Measurements from ENCODE around the gene C2CD4D. TPM values are rescaled to one million over a fixed set of nuclear protein-coding genes. Genes with fewer than 3 reads are reported as not detected.

C2CD4D gene
- total RNA-seq, 1 experiment from 2014 or later: 0.94 TPM

DNA sequence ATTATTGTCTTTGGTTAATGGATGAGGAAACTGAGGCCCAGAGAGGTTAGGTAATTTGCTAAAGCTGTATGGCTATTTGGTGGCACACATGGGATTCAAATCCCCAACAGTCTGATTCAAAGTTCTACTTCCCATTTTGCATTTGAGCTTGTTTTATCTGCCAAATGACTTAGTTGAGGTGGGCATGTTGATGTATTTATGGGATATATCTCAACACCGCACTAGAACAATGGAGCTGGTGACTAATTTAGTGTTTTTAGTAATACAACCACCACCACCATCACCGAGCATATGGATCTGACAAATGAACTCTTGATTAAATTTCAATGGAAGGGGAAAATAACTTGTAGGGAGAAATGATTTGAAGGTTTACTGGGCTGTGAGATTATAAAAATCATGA is 42.8 kb upstream of the C2CD4D start:
- DNase-seq (ENCODE audit: low spot score) (no peak), ATAC-seq (no peak)
- POLR2A ChIA-PET: no interaction called here
- no peak overlapping the region for H3K27ac Mint-ChIP-seq
- H3K4me1 Mint-ChIP-seq: no peaks in the 10 kb centered on the region
- H3K9me3 Mint-ChIP-seq: peaks cover 6% of the 10 kb centered on the region
- TF ChIP-seq, protein P1, sequence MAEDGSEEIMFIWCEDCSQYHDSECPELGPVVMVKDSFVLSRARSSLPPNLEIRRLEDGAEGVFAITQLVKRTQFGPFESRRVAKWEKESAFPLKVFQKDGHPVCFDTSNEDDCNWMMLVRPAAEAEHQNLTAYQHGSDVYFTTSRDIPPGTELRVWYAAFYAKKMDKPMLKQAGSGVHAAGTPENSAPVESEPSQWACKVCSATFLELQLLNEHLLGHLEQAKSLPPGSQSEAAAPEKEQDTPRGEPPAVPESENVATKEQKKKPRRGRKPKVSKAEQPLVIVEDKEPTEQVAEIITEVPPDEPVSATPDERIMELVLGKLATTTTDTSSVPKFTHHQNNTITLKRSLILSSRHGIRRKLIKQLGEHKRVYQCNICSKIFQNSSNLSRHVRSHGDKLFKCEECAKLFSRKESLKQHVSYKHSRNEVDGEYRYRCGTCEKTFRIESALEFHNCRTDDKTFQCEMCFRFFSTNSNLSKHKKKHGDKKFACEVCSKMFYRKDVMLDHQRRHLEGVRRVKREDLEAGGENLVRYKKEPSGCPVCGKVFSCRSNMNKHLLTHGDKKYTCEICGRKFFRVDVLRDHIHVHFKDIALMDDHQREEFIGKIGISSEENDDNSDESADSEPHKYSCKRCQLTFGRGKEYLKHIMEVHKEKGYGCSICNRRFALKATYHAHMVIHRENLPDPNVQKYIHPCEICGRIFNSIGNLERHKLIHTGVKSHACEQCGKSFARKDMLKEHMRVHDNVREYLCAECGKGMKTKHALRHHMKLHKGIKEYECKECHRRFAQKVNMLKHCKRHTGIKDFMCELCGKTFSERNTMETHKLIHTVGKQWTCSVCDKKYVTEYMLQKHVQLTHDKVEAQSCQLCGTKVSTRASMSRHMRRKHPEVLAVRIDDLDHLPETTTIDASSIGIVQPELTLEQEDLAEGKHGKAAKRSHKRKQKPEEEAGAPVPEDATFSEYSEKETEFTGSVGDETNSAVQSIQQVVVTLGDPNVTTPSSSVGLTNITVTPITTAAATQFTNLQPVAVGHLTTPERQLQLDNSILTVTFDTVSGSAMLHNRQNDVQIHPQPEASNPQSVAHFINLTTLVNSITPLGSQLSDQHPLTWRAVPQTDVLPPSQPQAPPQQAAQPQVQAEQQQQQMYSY (CRISPR knock-in tag; IDR thresholded peaks at IDR 0.05): no peak
- TF ChIP-seq ETV6 (CRISPR knock-in tag; IDR thresholded peaks at IDR 0.05) (no peak), ZNF416 (CRISPR knock-in tag; IDR thresholded peaks at IDR 0.05) (no peak)
- TF ChIP-seq, protein P2, sequence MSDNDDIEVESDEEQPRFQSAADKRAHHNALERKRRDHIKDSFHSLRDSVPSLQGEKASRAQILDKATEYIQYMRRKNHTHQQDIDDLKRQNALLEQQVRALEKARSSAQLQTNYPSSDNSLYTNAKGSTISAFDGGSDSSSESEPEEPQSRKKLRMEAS (CRISPR knock-in tag; IDR thresholded peaks at IDR 0.05): no peak
- TF ChIP-seq, protein P3, sequence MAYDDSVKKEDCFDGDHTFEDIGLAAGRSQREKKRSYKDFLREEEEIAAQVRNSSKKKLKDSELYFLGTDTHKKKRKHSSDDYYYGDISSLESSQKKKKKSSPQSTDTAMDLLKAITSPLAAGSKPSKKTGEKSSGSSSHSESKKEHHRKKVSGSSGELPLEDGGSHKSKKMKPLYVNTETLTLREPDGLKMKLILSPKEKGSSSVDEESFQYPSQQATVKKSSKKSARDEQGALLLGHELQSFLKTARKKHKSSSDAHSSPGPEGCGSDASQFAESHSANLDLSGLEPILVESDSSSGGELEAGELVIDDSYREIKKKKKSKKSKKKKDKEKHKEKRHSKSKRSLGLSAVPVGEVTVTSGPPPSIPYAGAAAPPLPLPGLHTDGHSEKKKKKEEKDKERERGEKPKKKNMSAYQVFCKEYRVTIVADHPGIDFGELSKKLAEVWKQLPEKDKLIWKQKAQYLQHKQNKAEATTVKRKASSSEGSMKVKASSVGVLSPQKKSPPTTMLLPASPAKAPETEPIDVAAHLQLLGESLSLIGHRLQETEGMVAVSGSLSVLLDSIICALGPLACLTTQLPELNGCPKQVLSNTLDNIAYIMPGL (CRISPR knock-in tag; IDR thresholded peaks at IDR 0.05): no peak
- H3K4me3 Mint-ChIP-seq: no peak overlapping the region
- CTCF ChIA-PET: interaction anchor here (0.6 to 1.6 kb wide), 5 partner anchors 29 to 130 kb away, joined by 3 to 10 read pairs (median 4); partner anchors contain the start of genes C2CD4D and THEM5
- H3K27me3 Mint-ChIP-seq (ENCODE audit: low read depth): no peaks in the 10 kb centered on the region; the same call in 1 of the 2 replicates
- peaks cover 15% of the 10 kb centered on the region for H3K36me3 Mint-ChIP-seq

DNA sequence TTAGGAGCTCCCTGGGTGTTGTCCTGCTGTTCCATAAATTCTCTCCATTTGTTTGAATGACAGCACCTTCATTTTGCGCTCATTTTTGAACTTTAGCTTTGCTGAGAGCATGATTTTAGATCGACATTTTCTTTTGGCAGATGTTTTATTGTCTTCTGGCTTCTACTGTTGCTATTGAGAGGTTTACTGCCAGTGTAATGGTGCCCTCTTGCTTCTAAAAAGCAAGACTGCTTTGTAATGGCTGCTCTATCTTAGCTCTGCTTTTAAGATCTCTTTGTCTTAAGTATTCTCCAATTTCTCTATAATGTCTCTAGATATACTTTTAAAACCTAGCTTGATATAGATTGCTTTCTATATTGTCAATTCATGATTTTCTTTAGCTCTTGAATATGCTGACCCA is 41.9 kb upstream of the C2CD4D start:
- Mint-ChIP-seq H3K27ac (no peak overlapping the region), H3K9me3 (peaks cover under 1% of the 10 kb centered on the region), H3K4me3 (no peak overlapping the region), H3K36me3 (peaks cover 8% of the 10 kb centered on the region), H3K4me1 (no peaks in the 10 kb centered on the region), H3K27me3 (ENCODE audit: low read depth) (no peaks in the 10 kb centered on the region; the same call in 1 of the 2 replicates)
- DNase-seq (ENCODE audit: low spot score) (no peak), ATAC-seq (no peak)
- ChIA-PET CTCF (interaction anchor here (0.7 to 1.6 kb wide), 18 partner anchors 10 to 147 kb away, joined by 3 to 10 read pairs (median 4); partner anchors contain the start of genes C2CD4D, MRPL9 and THEM5), POLR2A (interaction anchor here (1.3 kb wide), 1 partner anchor 42 kb away, joined by 6 read pairs; the partner anchor contains the start of gene C2CD4D)
- no peak for TF ChIP-seq SMAD4 (CRISPR knock-in tag; IDR thresholded peaks at IDR 0.05)
- TF ChIP-seq NFE2L1 (CRISPR knock-in tag; IDR thresholded peaks at IDR 0.05): no peak
- TF ChIP-seq, protein P4, sequence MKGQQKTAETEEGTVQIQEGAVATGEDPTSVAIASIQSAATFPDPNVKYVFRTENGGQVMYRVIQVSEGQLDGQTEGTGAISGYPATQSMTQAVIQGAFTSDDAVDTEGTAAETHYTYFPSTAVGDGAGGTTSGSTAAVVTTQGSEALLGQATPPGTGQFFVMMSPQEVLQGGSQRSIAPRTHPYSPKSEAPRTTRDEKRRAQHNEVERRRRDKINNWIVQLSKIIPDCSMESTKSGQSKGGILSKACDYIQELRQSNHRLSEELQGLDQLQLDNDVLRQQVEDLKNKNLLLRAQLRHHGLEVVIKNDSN (CRISPR knock-in tag; IDR thresholded peaks at IDR 0.05): no peak
- no peak for TF ChIP-seq GABPB1 (CRISPR knock-in tag; IDR thresholded peaks at IDR 0.05)
- TF ChIP-seq, protein P5, sequence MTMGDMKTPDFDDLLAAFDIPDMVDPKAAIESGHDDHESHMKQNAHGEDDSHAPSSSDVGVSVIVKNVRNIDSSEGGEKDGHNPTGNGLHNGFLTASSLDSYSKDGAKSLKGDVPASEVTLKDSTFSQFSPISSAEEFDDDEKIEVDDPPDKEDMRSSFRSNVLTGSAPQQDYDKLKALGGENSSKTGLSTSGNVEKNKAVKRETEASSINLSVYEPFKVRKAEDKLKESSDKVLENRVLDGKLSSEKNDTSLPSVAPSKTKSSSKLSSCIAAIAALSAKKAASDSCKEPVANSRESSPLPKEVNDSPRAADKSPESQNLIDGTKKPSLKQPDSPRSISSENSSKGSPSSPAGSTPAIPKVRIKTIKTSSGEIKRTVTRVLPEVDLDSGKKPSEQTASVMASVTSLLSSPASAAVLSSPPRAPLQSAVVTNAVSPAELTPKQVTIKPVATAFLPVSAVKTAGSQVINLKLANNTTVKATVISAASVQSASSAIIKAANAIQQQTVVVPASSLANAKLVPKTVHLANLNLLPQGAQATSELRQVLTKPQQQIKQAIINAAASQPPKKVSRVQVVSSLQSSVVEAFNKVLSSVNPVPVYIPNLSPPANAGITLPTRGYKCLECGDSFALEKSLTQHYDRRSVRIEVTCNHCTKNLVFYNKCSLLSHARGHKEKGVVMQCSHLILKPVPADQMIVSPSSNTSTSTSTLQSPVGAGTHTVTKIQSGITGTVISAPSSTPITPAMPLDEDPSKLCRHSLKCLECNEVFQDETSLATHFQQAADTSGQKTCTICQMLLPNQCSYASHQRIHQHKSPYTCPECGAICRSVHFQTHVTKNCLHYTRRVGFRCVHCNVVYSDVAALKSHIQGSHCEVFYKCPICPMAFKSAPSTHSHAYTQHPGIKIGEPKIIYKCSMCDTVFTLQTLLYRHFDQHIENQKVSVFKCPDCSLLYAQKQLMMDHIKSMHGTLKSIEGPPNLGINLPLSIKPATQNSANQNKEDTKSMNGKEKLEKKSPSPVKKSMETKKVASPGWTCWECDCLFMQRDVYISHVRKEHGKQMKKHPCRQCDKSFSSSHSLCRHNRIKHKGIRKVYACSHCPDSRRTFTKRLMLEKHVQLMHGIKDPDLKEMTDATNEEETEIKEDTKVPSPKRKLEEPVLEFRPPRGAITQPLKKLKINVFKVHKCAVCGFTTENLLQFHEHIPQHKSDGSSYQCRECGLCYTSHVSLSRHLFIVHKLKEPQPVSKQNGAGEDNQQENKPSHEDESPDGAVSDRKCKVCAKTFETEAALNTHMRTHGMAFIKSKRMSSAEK (CRISPR knock-in tag; IDR thresholded peaks at IDR 0.05; ENCODE audit: borderline replicate concordance): no peak
- TF ChIP-seq, protein P6, sequence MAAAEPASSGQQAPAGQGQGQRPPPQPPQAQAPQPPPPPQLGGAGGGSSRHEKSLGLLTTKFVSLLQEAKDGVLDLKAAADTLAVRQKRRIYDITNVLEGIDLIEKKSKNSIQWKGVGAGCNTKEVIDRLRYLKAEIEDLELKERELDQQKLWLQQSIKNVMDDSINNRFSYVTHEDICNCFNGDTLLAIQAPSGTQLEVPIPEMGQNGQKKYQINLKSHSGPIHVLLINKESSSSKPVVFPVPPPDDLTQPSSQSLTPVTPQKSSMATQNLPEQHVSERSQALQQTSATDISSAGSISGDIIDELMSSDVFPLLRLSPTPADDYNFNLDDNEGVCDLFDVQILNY (CRISPR knock-in tag; IDR thresholded peaks at IDR 0.05): no peak
- TF ChIP-seq, protein P7, sequence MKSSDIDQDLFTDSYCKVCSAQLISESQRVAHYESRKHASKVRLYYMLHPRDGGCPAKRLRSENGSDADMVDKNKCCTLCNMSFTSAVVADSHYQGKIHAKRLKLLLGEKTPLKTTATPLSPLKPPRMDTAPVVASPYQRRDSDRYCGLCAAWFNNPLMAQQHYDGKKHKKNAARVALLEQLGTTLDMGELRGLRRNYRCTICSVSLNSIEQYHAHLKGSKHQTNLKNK (CRISPR knock-in tag; IDR thresholded peaks at IDR 0.05): no peak
- TF ChIP-seq ATF1 (CRISPR knock-in tag; IDR thresholded peaks at IDR 0.05): no peak
- TF ChIP-seq ZNF423 (CRISPR knock-in tag; IDR thresholded peaks at IDR 0.05): no peak
- TF ChIP-seq NR2C2 (CRISPR knock-in tag; IDR thresholded peaks at IDR 0.05): no peak
- TF ChIP-seq, protein P8, sequence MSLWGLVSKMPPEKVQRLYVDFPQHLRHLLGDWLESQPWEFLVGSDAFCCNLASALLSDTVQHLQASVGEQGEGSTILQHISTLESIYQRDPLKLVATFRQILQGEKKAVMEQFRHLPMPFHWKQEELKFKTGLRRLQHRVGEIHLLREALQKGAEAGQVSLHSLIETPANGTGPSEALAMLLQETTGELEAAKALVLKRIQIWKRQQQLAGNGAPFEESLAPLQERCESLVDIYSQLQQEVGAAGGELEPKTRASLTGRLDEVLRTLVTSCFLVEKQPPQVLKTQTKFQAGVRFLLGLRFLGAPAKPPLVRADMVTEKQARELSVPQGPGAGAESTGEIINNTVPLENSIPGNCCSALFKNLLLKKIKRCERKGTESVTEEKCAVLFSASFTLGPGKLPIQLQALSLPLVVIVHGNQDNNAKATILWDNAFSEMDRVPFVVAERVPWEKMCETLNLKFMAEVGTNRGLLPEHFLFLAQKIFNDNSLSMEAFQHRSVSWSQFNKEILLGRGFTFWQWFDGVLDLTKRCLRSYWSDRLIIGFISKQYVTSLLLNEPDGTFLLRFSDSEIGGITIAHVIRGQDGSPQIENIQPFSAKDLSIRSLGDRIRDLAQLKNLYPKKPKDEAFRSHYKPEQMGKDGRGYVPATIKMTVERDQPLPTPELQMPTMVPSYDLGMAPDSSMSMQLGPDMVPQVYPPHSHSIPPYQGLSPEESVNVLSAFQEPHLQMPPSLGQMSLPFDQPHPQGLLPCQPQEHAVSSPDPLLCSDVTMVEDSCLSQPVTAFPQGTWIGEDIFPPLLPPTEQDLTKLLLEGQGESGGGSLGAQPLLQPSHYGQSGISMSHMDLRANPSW (CRISPR knock-in tag; conservative IDR thresholded peaks at IDR 0.05; ENCODE audit: low read depth): no peak
- TF ChIP-seq, protein P9, sequence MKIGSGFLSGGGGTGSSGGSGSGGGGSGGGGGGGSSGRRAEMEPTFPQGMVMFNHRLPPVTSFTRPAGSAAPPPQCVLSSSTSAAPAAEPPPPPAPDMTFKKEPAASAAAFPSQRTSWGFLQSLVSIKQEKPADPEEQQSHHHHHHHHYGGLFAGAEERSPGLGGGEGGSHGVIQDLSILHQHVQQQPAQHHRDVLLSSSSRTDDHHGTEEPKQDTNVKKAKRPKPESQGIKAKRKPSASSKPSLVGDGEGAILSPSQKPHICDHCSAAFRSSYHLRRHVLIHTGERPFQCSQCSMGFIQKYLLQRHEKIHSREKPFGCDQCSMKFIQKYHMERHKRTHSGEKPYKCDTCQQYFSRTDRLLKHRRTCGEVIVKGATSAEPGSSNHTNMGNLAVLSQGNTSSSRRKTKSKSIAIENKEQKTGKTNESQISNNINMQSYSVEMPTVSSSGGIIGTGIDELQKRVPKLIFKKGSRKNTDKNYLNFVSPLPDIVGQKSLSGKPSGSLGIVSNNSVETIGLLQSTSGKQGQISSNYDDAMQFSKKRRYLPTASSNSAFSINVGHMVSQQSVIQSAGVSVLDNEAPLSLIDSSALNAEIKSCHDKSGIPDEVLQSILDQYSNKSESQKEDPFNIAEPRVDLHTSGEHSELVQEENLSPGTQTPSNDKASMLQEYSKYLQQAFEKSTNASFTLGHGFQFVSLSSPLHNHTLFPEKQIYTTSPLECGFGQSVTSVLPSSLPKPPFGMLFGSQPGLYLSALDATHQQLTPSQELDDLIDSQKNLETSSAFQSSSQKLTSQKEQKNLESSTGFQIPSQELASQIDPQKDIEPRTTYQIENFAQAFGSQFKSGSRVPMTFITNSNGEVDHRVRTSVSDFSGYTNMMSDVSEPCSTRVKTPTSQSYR (CRISPR knock-in tag; IDR thresholded peaks at IDR 0.05): no peak

Data from WTC11 (cell line).